ENCODE data around the gene MAGEA4.

MAGEA4 gene

GRCh38 chrX:151935358-151935757, 22.7 kb downstream of the MAGEA4 start:
- no peak for DNase-seq

GRCh38 chrX:151938172-151938571, 25.5 kb downstream of the MAGEA4 start:
- DNase-seq = no peak

- DNase-seq = no peak
Measured at GRCh38 chrX:151954730-151955129, 42.0 kb downstream of the MAGEA4 start.

GRCh38 chrX:151958101-151958500, 45.4 kb downstream of the MAGEA4 start:
- DNase-seq = no peak

GRCh38 chrX:151962034-151962433, 49.3 kb downstream of the MAGEA4 start:
- DNase-seq = no peak

- no peak for DNase-seq
Measured at GRCh38 chrX:151966236-151966635, 53.5 kb downstream of the MAGEA4 start.

- no peak for DNase-seq
Measured at GRCh38 chrX:151970027-151970426, 57.3 kb downstream of the MAGEA4 start.

- DNase-seq = no peak
Measured at GRCh38 chrX:151970661-151971060, 58.0 kb downstream of the MAGEA4 start.

GRCh38 chrX:151973060-151973661, 60.5 kb downstream of the MAGEA4 start:
- DNase-seq = no peak

GRCh38 chrX:151973851-151974335, 61.2 kb downstream of the MAGEA4 start:
- no peak for DNase-seq
